ENCODE results near the gene COX6B2. TPM values are rescaled to one million over a fixed set of nuclear protein-coding genes. Genes with fewer than 3 reads are reported as not detected.

Gene COX6B2
- total RNA-seq, 1 donor from 2014 or later, result not detected

- DNase-seq (peak; percentile 94), ATAC-seq (peak; percentile 89)
- intact Hi-C loops (cut with micrococcal nuclease), result no loop called here
Measured at GRCh38 chr19:55301459-55302317, 52.8 kb downstream of the COX6B2 start.

GRCh38 chr19:55300886-55301458 is 53.5 kb downstream of the COX6B2 start:
- intact Hi-C loops (cut with micrococcal nuclease), result no loop called here
- ATAC-seq, result no peak
- no peak for DNase-seq

- ATAC-seq (no peak), DNase-seq (no peak)
- intact Hi-C loops (cut with micrococcal nuclease), result no loop called here
Measured at GRCh38 chr19:55299991-55300390, 54.5 kb downstream of the COX6B2 start.

Other genes with a start within 250 kb of the COX6B2 start
- 141 TPM for gene PPP1R12C, start 237.1 kb downstream of the COX6B2 start, total RNA-seq
- 50.2 TPM for gene TNNT1, start 205.5 kb downstream of the COX6B2 start, total RNA-seq
- gene TNNI3, start 197.0 kb downstream of the COX6B2 start, total RNA-seq, result 5,071 TPM
- 0.87 TPM for gene DNAAF3, start 188.1 kb downstream of the COX6B2 start, total RNA-seq
- gene SYT5, start 174.4 kb downstream of the COX6B2 start, total RNA-seq, result not detected
- gene PTPRH, start 145.2 kb downstream of the COX6B2 start, total RNA-seq, result 0.47 TPM
- 1.9 TPM for gene TMEM86B, start 126.0 kb downstream of the COX6B2 start, total RNA-seq
- 39.2 TPM for gene PPP6R1, start 95.7 kb downstream of the COX6B2 start, total RNA-seq
- gene HSPBP1, start 74.6 kb downstream of the COX6B2 start, total RNA-seq, result 28.6 TPM
- 1.9 TPM for gene BRSK1, start 70.7 kb downstream of the COX6B2 start, total RNA-seq
- gene TMEM150B, start 29.4 kb downstream of the COX6B2 start, total RNA-seq, result 1.2 TPM
- 7.2 TPM for gene KMT5C, start 14.8 kb downstream of the COX6B2 start, total RNA-seq
- not detected for gene GARIN5B, start 8.5 kb upstream of the COX6B2 start, total RNA-seq
- not detected for gene IL11, start 15.7 kb upstream of the COX6B2 start, total RNA-seq
- not detected for gene TMEM190, start 22.1 kb upstream of the COX6B2 start, total RNA-seq
- 0.25 TPM for gene TMEM238, start 29.6 kb upstream of the COX6B2 start, total RNA-seq
- 557 TPM for gene RPL28, start 31.2 kb upstream of the COX6B2 start, total RNA-seq
- 24.5 TPM for gene UBE2S, start 53.1 kb upstream of the COX6B2 start, total RNA-seq
- gene SHISA7, start 88.6 kb upstream of the COX6B2 start, total RNA-seq, result not detected
- gene ISOC2, start 106.9 kb upstream of the COX6B2 start, total RNA-seq, result 58.5 TPM
- not detected for gene C19orf85, start 110.0 kb upstream of the COX6B2 start, total RNA-seq
- 6.4 TPM for gene ZNF628, start 121.9 kb upstream of the COX6B2 start, total RNA-seq
- gene NAT14, start 130.5 kb upstream of the COX6B2 start, total RNA-seq, result 6.0 TPM
- 2.7 TPM for gene SSC5D, start 133.7 kb upstream of the COX6B2 start, total RNA-seq
- 15.2 TPM for gene SBK2, start 182.4 kb upstream of the COX6B2 start, total RNA-seq
- 16.6 TPM for gene SBK3, start 190.8 kb upstream of the COX6B2 start, total RNA-seq
- 14.7 TPM for gene ZNF579, start 226.1 kb upstream of the COX6B2 start, total RNA-seq
- gene FIZ1, start 244.8 kb upstream of the COX6B2 start, total RNA-seq, result 16.3 TPM
- 17.0 TPM for gene ZNF524, start 245.6 kb upstream of the COX6B2 start, total RNA-seq